GM23338 (cell line): ENCODE measurements around the gene GRIK5. TPM values are rescaled to one million over a fixed set of nuclear protein-coding genes. Genes with fewer than 3 reads are reported as not detected.

Experiments
- ATAC-seq: fragments of 200-7000 bp; cut with Tn5 transposase; 3 replicates; pipeline ENCODE4 v1.9.1; 2020
- DNase-seq: peaks from one replicate; pipeline ENCODE4 v3.0.0-alpha.2; 2015; ENCODE audit warnings: low spot score
- H2AFZ ChIP-seq: fragments of 200-600 bp; sonication (generic); 2 replicates; pipeline ENCODE4 v1.8.0; 2016; ENCODE audit warnings: antibody characterized with exemption, mild to moderate bottlenecking, moderate library complexity
- H3F3A ChIP-seq: fragments of 200-600 bp; sonication (generic); replicated peaks from 2 replicates; pipeline ENCODE4 v1.8.0; 2017; ENCODE audit warnings: antibody characterized with exemption, mixed run types, low read depth
- H3K27ac ChIP-seq: fragments of 200-600 bp; sonication (generic); 2 replicates; pipeline ENCODE4 v1.6.1; 2016; ENCODE audit warnings: low read depth
- H3K27me3 ChIP-seq: fragments of 200-600 bp; sonication (generic); 2 replicates; pipeline ENCODE4 v1.8.0; 2016; ENCODE audit warnings: mild to moderate bottlenecking, mixed run types, moderate library complexity; ENCODE audit not compliant: insufficient read depth
- H3K36me3 ChIP-seq: fragments of 200-600 bp; sonication (generic); 2 replicates; pipeline ENCODE4 v1.8.0; 2016; ENCODE audit warnings: mild to moderate bottlenecking; ENCODE audit not compliant: insufficient read depth
- H3K4me1 ChIP-seq: fragments of 200-600 bp; sonication (generic); 2 replicates; pipeline ENCODE4 v1.8.0; 2016; ENCODE audit warnings: mild to moderate bottlenecking, moderate library complexity; ENCODE audit not compliant: insufficient read depth
- H3K4me2 ChIP-seq: fragments of 200-600 bp; sonication (generic); 2 replicates; pipeline ENCODE4 v1.7.1; 2017; ENCODE audit warnings: mixed run types
- H3K4me3 ChIP-seq: fragments of 200-600 bp; sonication (generic); 2 replicates; pipeline ENCODE4 v1.6.1; 2016; ENCODE audit warnings: mixed run types
- H3K79me2 ChIP-seq: fragments of 200-600 bp; sonication (generic); replicated peaks from 2 replicates; pipeline ENCODE4 v1.8.0; 2017; ENCODE audit warnings: mild to moderate bottlenecking; ENCODE audit not compliant: insufficient read depth
- H3K9me2 ChIP-seq: fragments of 200-600 bp; sonication (generic); 2 replicates; pipeline ENCODE4 v1.8.0; 2017; ENCODE audit not compliant: insufficient read depth
- H4K20me1 ChIP-seq: fragments of 200-600 bp; sonication (generic); replicated peaks from 2 replicates; pipeline ENCODE4 v1.8.0; 2017; ENCODE audit warnings: mild to moderate bottlenecking; ENCODE audit not compliant: insufficient read depth
- H3K27ac Mint-ChIP-seq: 2 replicates; pipeline ENCODE4 v1.8.0; 2020; ENCODE audit warnings: inconsistent platforms, mild to moderate bottlenecking, moderate library complexity, mixed read lengths
- H3K27me3 Mint-ChIP-seq: 3 replicates; pipeline ENCODE4 v1.8.0; 2022; ENCODE audit warnings: low read depth, mild to moderate bottlenecking, moderate library complexity, mixed read lengths, inconsistent platforms; ENCODE audit not compliant: insufficient read depth, poor library complexity
- H3K36me3 Mint-ChIP-seq: 3 replicates; pipeline ENCODE4 v1.8.0; 2021; ENCODE audit warnings: low read depth, mild to moderate bottlenecking, inconsistent platforms, moderate library complexity, mixed read lengths
- H3K4me1 Mint-ChIP-seq: 3 replicates; pipeline ENCODE4 v1.8.0; 2020; ENCODE audit warnings: mild to moderate bottlenecking, inconsistent platforms, mixed read lengths
- H3K4me3 Mint-ChIP-seq: 3 replicates; pipeline ENCODE4 v1.8.0; 2021; ENCODE audit warnings: moderate library complexity, mild to moderate bottlenecking, inconsistent platforms, mixed read lengths
- H3K9me3 Mint-ChIP-seq: 3 replicates; pipeline ENCODE4 v1.8.0; 2020; ENCODE audit warnings: moderate library complexity, mild to moderate bottlenecking, inconsistent platforms, mixed read lengths
- CREB1 ChIP-seq: fragments of 250-450 bp; sonication (Bioruptor Pico); IDR thresholded peaks from 2 replicates; pipeline ENCODE4 v1.5.0; 2020; ENCODE audit warnings: low read depth, mild to moderate bottlenecking, moderate library complexity
- EZH2 ChIP-seq: fragments of 200-600 bp; sonication (generic); IDR thresholded peaks from one replicate; pipeline ENCODE4 v1.8.0; 2017; ENCODE audit warnings: antibody characterized with exemption, mild to moderate bottlenecking, low read depth; ENCODE audit not compliant: unreplicated experiment
- JUNB ChIP-seq: IDR thresholded peaks from one replicate; pipeline ENCODE4 v1.6.1; 2016; ENCODE audit warnings: antibody characterized with exemption; ENCODE audit not compliant: unreplicated experiment
- NANOG ChIP-seq: IDR thresholded peaks from 2 replicates; pipeline ENCODE4 v1.6.1; 2016; ENCODE audit warnings: antibody characterized with exemption, borderline replicate concordance
- POLR2AphosphoS5 ChIP-seq: IDR thresholded peaks from 2 replicates; pipeline ENCODE4 v1.6.1; 2016; ENCODE audit warnings: antibody characterized with exemption, low read depth
- STAT1 ChIP-seq: IDR thresholded peaks from one replicate; pipeline ENCODE4 v1.6.1; 2016; ENCODE audit warnings: antibody characterized with exemption; ENCODE audit not compliant: unreplicated experiment
- ZNF114 ChIP-seq: fragments of 250-450 bp; sonication (Bioruptor Pico); IDR thresholded peaks from 2 replicates; pipeline ENCODE4 v1.5.0; 2020; ENCODE audit warnings: mild to moderate bottlenecking, moderate library complexity
- ZNF331 ChIP-seq: fragments of 250-450 bp; sonication (Bioruptor Pico); IDR thresholded peaks from 2 replicates; pipeline ENCODE4 v1.5.0; 2020; ENCODE audit warnings: low read depth, mild to moderate bottlenecking, moderate library complexity
- polyA plus RNA-seq: library from polyadenylated mRNA; unstranded; fragments of >200 nt; fragmentation: Nextera tagmentation; extraction: Ambion mirVana; gene quantifications from 2 replicates; pipeline ENCODE4 v1.2.1, GENCODE V29; 2016
- total RNA-seq: library from RNA; depleted of rRNA; stranded (reverse); fragments of >200 nt; shearing (Covaris generic); gene quantifications from 2 replicates; pipeline ENCODE4 v1.2.3, GENCODE V29; 2014
- TF ChIP-seq, protein P1 (sequence below): IDR thresholded peaks from 2 replicates; pipeline ENCODE4 v1.6.1; 2016; ENCODE audit warnings: antibody characterized with exemption
- TF ChIP-seq, protein P2 (sequence below): fragments of 250-450 bp; sonication (Bioruptor Pico); IDR thresholded peaks from 2 replicates; pipeline ENCODE4 v1.5.0; 2020; ENCODE audit warnings: mild to moderate bottlenecking, moderate library complexity

Gene GRIK5
- total and polyA plus RNA-seq, 2 experiments from 2014 or later = 5.1 to 42.5 TPM

DNA sequence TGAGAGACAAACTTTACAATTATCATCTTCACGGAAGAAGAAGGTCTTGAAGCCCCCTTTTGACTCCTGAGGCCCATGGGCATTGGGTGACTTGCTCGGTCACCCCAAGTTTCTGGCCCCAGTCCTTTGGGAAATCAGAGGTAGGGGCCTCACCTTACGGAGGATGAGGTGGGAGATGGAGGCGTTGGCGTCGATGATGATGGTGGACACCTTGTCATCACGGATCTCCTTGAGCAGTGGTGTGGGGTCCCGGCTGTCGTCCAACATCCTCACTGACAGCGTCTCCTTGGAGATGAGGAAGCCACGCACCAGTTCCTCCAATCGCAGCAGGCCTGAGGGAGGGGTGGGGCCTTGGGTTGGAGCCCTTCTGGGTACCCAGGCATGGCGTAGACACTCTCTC is 10.8 kb downstream of the GRIK5 start (continued):
- no peak for TF ChIP-seq STAT1
- TF ChIP-seq JUNB = no peak
- no peak for TF ChIP-seq POLR2AphosphoS5
- no peak for TF ChIP-seq ZNF114 (CRISPR knock-in tag)
- no peak for TF ChIP-seq NANOG
- TF ChIP-seq CREB1 (CRISPR knock-in tag) = no peak
- TF ChIP-seq EZH2 = no peak
- no peak for TF ChIP-seq ZNF331 (CRISPR knock-in tag)
- TF ChIP-seq, protein P1, sequence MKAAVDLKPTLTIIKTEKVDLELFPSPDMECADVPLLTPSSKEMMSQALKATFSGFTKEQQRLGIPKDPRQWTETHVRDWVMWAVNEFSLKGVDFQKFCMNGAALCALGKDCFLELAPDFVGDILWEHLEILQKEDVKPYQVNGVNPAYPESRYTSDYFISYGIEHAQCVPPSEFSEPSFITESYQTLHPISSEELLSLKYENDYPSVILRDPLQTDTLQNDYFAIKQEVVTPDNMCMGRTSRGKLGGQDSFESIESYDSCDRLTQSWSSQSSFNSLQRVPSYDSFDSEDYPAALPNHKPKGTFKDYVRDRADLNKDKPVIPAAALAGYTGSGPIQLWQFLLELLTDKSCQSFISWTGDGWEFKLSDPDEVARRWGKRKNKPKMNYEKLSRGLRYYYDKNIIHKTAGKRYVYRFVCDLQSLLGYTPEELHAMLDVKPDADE = no peak

DNA sequence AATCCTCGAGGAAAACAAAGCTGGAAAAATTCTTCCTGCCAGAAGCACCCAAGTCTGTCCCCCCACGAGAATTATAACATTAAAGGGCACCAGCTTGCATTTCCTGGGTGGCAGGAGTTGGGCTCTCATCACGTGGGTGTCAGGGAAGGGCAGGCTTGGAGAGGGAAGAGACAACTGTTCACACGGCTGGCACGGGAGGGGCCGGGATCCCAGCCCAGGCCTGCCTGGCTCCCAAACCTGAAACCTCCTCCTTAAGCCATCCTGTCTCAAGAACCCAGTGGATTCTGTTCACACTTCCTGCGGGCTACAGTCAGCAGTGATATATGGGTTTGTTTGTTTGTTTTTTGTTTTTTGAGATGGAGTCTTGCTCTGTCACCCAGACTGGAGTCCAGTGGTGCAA is 12.2 kb downstream of the GRIK5 start:
- peaks cover 4% of the 10 kb centered on the region; the same call in 1 of the 2 replicates for H4K20me1 ChIP-seq
- Mint-ChIP-seq H3K4me3 (no peak overlapping the region), H3K27me3 (peaks cover 11% of the 10 kb centered on the region), H3K9me3 (no peaks in the 10 kb centered on the region; the same call in 2 of the 3 replicates), H3K4me1 (no peaks in the 10 kb centered on the region), H3K27ac (no peak overlapping the region), H3K36me3 (peaks cover 80% of the 10 kb centered on the region)
- no peaks in the 10 kb centered on the region for H3K79me2 ChIP-seq
- TF ChIP-seq POLR2AphosphoS5 = no peak
- TF ChIP-seq NANOG = no peak
- no peak for TF ChIP-seq JUNB
- no peak for TF ChIP-seq ZNF331 (CRISPR knock-in tag)
- TF ChIP-seq CREB1 (CRISPR knock-in tag) = no peak
- ATAC-seq (no peak), DNase-seq (no peak)
- H3K4me1 ChIP-seq = no peaks in the 10 kb centered on the region
- no peak overlapping the region for H2AFZ ChIP-seq
- H3K4me3 ChIP-seq = no peak overlapping the region
- no peaks in the 10 kb centered on the region for H3K9me2 ChIP-seq
- H3F3A ChIP-seq = no peaks in the 10 kb centered on the region
- no peak overlapping the region for H3K27ac ChIP-seq
- H3K27me3 ChIP-seq = no peaks in the 10 kb centered on the region
- H3K36me3 ChIP-seq = peaks cover 8% of the 10 kb centered on the region
- H3K4me2 ChIP-seq = no peak overlapping the region

DNA sequence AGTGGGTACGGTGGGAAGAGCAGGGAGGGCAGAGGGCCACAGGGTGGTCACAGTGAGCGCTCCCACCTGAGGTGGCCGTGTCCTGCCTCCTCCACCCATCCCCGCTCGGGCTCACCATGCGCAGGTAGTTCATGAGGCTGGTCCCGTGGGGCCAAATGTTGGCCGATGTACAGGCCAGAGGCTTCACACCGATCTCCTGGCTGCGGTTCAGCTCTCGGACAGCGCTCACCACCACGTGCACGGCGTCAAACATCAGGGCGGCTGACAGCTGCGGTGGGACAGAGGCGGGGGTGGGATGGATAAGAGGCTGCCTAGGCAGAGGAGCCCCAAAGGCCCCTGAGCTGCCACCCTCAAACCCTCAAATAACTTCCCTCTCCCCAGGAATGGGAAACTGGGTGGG is 15.8 kb downstream of the GRIK5 start:
- ATAC-seq (no peak), DNase-seq (no peak)
- no peak overlapping the region for H3K4me2 ChIP-seq
- H3K36me3 ChIP-seq = peaks cover 12% of the 10 kb centered on the region
- H3K27me3 Mint-ChIP-seq = peaks cover 9% of the 10 kb centered on the region
- no peak overlapping the region for H2AFZ ChIP-seq
- no peak overlapping the region for H3K4me3 Mint-ChIP-seq
- peaks cover 72% of the 10 kb centered on the region for H3K36me3 Mint-ChIP-seq
- peaks cover 4% of the 10 kb centered on the region; the same call in 1 of the 2 replicates for H4K20me1 ChIP-seq
- H3K27ac Mint-ChIP-seq = no peak overlapping the region
- no peaks in the 10 kb centered on the region for H3K79me2 ChIP-seq
- H3K27ac ChIP-seq = no peak overlapping the region
- H3K9me3 Mint-ChIP-seq = no peaks in the 10 kb centered on the region; the same call in 2 of the 3 replicates
- peaks cover 2% of the 10 kb centered on the region; the same call in 1 of the 2 replicates for H3F3A ChIP-seq
- no peaks in the 10 kb centered on the region for H3K4me1 Mint-ChIP-seq
- H3K4me1 ChIP-seq = no peaks in the 10 kb centered on the region
- H3K9me2 ChIP-seq = no peaks in the 10 kb centered on the region
- H3K4me3 ChIP-seq = no peak overlapping the region
- H3K27me3 ChIP-seq = no peaks in the 10 kb centered on the region
- no peak for TF ChIP-seq JUNB
- TF ChIP-seq, protein P1 = no peak
- TF ChIP-seq POLR2AphosphoS5 = no peak
- no peak for TF ChIP-seq ZNF114 (CRISPR knock-in tag)
- TF ChIP-seq NANOG = no peak
- no peak for TF ChIP-seq STAT1
- TF ChIP-seq, protein P2, sequence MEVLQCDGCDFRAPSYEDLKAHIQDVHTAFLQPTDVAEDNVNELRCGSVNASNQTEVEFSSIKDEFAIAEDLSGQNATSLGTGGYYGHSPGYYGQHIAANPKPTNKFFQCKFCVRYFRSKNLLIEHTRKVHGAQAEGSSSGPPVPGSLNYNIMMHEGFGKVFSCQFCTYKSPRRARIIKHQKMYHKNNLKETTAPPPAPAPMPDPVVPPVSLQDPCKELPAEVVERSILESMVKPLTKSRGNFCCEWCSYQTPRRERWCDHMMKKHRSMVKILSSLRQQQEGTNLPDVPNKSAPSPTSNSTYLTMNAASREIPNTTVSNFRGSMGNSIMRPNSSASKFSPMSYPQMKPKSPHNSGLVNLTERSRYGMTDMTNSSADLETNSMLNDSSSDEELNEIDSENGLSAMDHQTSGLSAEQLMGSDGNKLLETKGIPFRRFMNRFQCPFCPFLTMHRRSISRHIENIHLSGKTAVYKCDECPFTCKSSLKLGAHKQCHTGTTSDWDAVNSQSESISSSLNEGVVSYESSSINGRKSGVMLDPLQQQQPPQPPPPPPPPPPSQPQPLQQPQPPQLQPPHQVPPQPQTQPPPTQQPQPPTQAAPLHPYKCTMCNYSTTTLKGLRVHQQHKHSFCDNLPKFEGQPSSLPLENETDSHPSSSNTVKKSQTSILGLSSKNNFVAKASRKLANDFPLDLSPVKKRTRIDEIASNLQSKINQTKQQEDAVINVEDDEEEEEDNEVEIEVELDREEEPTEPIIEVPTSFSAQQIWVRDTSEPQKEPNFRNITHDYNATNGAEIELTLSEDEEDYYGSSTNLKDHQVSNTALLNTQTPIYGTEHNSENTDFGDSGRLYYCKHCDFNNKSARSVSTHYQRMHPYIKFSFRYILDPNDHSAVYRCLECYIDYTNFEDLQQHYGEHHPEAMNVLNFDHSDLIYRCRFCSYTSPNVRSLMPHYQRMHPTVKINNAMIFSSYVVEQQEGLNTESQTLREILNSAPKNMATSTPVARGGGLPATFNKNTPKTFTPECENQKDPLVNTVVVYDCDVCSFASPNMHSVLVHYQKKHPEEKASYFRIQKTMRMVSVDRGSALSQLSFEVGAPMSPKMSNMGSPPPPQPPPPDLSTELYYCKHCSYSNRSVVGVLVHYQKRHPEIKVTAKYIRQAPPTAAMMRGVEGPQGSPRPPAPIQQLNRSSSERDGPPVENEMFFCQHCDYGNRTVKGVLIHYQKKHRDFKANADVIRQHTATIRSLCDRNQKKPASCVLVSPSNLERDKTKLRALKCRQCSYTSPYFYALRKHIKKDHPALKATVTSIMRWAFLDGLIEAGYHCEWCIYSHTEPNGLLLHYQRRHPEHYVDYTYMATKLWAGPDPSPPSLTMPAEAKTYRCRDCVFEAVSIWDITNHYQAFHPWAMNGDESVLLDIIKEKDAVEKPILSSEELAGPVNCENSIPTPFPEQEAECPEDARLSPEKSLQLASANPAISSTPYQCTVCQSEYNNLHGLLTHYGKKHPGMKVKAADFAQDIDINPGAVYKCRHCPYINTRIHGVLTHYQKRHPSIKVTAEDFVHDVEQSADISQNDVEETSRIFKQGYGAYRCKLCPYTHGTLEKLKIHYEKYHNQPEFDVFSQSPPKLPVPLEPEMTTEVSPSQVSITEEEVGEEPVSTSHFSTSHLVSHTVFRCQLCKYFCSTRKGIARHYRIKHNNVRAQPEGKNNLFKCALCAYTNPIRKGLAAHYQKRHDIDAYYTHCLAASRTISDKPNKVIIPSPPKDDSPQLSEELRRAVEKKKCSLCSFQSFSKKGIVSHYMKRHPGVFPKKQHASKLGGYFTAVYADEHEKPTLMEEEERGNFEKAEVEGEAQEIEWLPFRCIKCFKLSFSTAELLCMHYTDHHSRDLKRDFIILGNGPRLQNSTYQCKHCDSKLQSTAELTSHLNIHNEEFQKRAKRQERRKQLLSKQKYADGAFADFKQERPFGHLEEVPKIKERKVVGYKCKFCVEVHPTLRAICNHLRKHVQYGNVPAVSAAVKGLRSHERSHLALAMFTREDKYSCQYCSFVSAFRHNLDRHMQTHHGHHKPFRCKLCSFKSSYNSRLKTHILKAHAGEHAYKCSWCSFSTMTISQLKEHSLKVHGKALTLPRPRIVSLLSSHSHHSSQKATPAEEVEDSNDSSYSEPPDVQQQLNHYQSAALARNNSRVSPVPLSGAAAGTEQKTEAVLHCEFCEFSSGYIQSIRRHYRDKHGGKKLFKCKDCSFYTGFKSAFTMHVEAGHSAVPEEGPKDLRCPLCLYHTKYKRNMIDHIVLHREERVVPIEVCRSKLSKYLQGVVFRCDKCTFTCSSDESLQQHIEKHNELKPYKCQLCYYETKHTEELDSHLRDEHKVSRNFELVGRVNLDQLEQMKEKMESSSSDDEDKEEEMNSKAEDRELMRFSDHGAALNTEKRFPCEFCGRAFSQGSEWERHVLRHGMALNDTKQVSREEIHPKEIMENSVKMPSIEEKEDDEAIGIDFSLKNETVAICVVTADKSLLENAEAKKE (CRISPR knock-in tag) = no peak
